ENCODE data around the gene METTL15. TPM values are rescaled to one million over a fixed set of nuclear protein-coding genes. Genes with fewer than 3 reads are reported as not detected.

Gene METTL15
- total RNA-seq, 6 experiments from 2014 or later: 6.5 to 12.0 (median 7.9) TPM

DNA sequence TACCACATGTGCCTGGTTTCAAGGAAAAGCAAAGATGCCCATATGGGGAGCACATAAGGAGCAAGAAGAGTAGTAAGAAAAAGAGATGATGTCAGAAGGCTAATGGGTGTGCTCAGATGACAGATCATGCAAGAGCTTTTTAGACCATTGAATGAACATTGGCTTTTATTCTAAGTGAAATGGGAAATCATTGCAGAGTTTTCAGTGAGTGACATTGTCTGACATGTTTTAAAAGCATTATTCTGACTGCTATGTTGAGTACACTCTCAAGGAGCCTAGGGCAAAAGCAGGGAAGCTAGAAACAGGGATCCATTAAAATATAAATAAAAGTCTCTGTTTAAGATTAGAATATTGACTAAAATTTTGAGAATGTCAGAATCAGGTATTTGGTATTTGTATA lies 133.6 kb downstream of the METTL15 start:
- Histone ChIP-seq H3K4me1 (no peaks in the 10 kb centered on the region), H3K36me3 (no peaks in the 10 kb centered on the region), H3K27ac (no peak overlapping the region), H3K4me3 (no peak overlapping the region), H3K27me3 (no peaks in the 10 kb centered on the region), H3K9me3 (no peaks in the 10 kb centered on the region)
- intact Hi-C loops (cut with DNase I): no loop called here
- TF ChIP-seq POLR2A (IDR thresholded peaks at IDR 0.05): no peak
- TF ChIP-seq, protein P1, sequence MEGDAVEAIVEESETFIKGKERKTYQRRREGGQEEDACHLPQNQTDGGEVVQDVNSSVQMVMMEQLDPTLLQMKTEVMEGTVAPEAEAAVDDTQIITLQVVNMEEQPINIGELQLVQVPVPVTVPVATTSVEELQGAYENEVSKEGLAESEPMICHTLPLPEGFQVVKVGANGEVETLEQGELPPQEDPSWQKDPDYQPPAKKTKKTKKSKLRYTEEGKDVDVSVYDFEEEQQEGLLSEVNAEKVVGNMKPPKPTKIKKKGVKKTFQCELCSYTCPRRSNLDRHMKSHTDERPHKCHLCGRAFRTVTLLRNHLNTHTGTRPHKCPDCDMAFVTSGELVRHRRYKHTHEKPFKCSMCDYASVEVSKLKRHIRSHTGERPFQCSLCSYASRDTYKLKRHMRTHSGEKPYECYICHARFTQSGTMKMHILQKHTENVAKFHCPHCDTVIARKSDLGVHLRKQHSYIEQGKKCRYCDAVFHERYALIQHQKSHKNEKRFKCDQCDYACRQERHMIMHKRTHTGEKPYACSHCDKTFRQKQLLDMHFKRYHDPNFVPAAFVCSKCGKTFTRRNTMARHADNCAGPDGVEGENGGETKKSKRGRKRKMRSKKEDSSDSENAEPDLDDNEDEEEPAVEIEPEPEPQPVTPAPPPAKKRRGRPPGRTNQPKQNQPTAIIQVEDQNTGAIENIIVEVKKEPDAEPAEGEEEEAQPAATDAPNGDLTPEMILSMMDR (IDR thresholded peaks at IDR 0.05): no peak
- DNase-seq (no peak), ATAC-seq (no peak)

DNA sequence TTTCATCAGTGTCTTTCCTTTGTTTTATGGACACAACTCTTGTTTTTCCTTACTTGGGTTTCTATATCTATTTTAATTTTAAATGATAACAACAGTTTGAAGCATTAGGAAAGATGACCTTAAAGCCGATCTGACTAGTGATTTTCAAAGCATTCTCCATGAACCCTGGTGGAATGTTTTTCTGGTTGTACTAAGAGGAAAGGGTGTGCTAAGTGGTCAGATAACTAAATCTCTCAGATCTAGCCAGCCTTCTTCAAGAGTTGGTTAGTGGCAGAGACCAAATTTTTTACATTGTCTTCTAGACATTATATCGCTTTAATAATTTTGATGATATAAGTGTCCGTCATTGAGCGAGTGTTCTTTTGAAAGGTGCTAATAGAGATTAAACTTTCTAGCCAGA lies 134.4 kb downstream of the METTL15 start:
- DNase-seq (no peak), ATAC-seq (no peak)
- H3K36me3 ChIP-seq: no peaks in the 10 kb centered on the region
- H3K27ac ChIP-seq: no peak overlapping the region
- 91% methylated on average over 4 of the region's 4 CpGs for WGBS (ENCODE audit: insufficient coverage, low coverage, low lambda C conversion rate, missing lambda C conversion rate)
- TF ChIP-seq, protein P1 (IDR thresholded peaks at IDR 0.05): no peak
- TF ChIP-seq POLR2A (IDR thresholded peaks at IDR 0.05): no peak
- H3K4me3 ChIP-seq: no peak overlapping the region
- H3K4me1 ChIP-seq: no peaks in the 10 kb centered on the region
- H3K9me3 ChIP-seq: no peaks in the 10 kb centered on the region
- intact Hi-C loops (cut with DNase I): no loop called here
- H3K27me3 ChIP-seq: no peaks in the 10 kb centered on the region

DNA sequence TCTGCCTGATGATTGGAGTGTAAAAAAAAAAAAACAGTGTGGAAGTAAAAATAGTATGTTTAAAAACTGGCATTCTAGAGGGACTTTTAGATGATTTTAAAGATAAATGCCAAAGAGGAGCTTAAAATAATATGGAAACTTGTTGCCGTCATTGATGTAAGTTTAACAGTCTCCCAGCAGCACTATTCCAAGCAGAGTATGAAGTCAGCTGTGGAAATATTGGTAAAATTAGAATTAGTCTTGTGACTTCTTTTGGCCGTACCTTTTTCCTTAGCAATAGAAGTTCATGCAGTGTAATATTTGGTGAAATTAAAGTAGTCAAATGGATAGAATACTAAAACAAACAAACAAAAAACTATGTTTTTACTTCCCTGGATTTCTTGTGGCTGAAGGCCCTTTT lies 134.9 kb downstream of the METTL15 start:
- TF ChIP-seq, protein P1 (IDR thresholded peaks at IDR 0.05): no peak
- no peak for TF ChIP-seq POLR2A (IDR thresholded peaks at IDR 0.05)
- WGBS (ENCODE audit: insufficient coverage, low coverage, low lambda C conversion rate, missing lambda C conversion rate): 91% methylated on average over 2 of the region's 2 CpGs

DNA sequence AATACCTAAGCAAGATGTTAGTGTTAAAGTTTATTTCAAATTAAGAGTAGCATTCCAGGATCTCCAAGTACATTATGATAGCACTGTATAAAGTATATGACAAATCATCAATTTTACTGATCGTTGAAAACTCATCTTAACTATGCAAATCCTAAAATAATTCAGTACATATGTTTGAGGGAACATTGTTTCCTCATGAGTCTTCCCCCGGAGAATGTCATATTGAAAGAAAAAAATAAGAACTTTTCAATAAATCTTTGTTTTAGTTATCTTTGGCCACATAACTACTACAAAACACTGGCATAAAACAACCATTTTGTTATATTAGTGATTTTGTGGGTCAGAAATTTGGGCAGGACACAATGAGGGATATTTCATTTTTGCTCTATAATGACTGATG lies 135.4 kb downstream of the METTL15 start:
- Histone ChIP-seq H3K27ac (no peak overlapping the region), H3K4me1 (no peaks in the 10 kb centered on the region), H3K36me3 (no peaks in the 10 kb centered on the region), H3K27me3 (no peaks in the 10 kb centered on the region), H3K4me3 (no peak overlapping the region), H3K9me3 (no peaks in the 10 kb centered on the region)
- 76% methylated on average over 2 of the region's 2 CpGs for WGBS (ENCODE audit: insufficient coverage, low coverage, low lambda C conversion rate, missing lambda C conversion rate)
- TF ChIP-seq, protein P1 (IDR thresholded peaks at IDR 0.05): no peak
- no peak for TF ChIP-seq POLR2A (IDR thresholded peaks at IDR 0.05)
- ATAC-seq (no peak), DNase-seq (no peak)
- intact Hi-C loops (cut with DNase I): no loop called here

More for the DNA sequence above, 134.9 kb downstream of the METTL15 start:
- H3K4me3 ChIP-seq: no peak overlapping the region
- intact Hi-C loops (cut with DNase I): no loop called here
- no peaks in the 10 kb centered on the region for H3K4me1 ChIP-seq
- no peak overlapping the region for H3K27ac ChIP-seq
- H3K9me3 ChIP-seq: no peaks in the 10 kb centered on the region
- H3K27me3 ChIP-seq: no peaks in the 10 kb centered on the region
- H3K36me3 ChIP-seq: no peaks in the 10 kb centered on the region
- no peak for ATAC-seq
- no peak for DNase-seq

DNA sequence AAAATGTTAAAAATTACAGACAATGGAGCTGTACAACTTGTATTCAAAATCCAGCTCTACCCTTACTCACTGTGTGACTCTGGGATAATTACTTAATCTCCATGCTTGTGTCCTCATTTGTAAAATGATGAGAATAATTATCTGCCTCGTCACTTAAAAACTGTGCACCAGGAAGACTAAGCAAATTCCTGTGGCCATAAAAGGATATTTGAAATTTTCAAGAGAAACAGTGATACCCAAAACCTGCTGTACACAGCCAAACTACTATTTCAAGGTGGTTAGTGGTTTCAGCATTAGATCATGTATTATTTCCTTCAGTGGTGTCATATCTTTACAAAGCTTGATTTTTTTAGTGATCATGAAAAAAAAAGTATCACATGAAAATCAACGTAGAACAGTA lies 136.9 kb downstream of the METTL15 start:
- no peak overlapping the region for H3K27ac ChIP-seq
- intact Hi-C loops (cut with DNase I): no loop called here
- WGBS (ENCODE audit: insufficient coverage, low coverage, low lambda C conversion rate, missing lambda C conversion rate): 94% methylated on average over 2 of the region's 2 CpGs
- no peaks in the 10 kb centered on the region for H3K9me3 ChIP-seq
- H3K4me3 ChIP-seq: no peak overlapping the region
- DNase-seq (no peak), ATAC-seq (no peak)
- TF ChIP-seq, protein P1 (IDR thresholded peaks at IDR 0.05): no peak
- TF ChIP-seq POLR2A (IDR thresholded peaks at IDR 0.05): no peak
- H3K27me3 ChIP-seq: no peaks in the 10 kb centered on the region
- H3K4me1 ChIP-seq: no peaks in the 10 kb centered on the region
- H3K36me3 ChIP-seq: no peaks in the 10 kb centered on the region
